Measurements from ENCODE around the gene PIK3CD. TPM values are rescaled to one million over a fixed set of nuclear protein-coding genes. Genes with fewer than 3 reads are reported as not detected.
A peak's percentile ranks its signal among the peaks of the same experiment; 100 is the strongest.

The PIK3CD gene
- 1 to 10 TPM in 7 of 8 experiments, under 1 TPM in 1; 0.80 to 6.8 (median 5.4) TPM for total RNA-seq

GRCh38 chr1:9651565-9652378 lies at the start of gene PIK3CD:
Gene PIK3CD (plus strand): TSS chr1:9651731. CDS start chr1:9710456, 58,725 bp downstream.
- ATAC-seq (replicated peaks in 6 of 8) = peak; percentile 56 to 93 (median 82)
- Histone ChIP-seq H3K4me1 (replicated peaks in 1 of 2) (no peaks in the 10 kb centered on the region), H3K27ac (no peak within 1 kb of the TSS), H3K4me3 (peak within 1 kb of the TSS; percentile 26 to 46 (median 39))
- 0 to 4% (median 2%) methylated on average over 2 to 15 of the region's 94 CpGs; no CpG with 5 or more reads in 6 of the 10 experiments for WGBS, 10 experiments
- in situ Hi-C loops (cut with MboI; ENCODE audit: low pct_unique_long_range_greater_than_20kb in 2 of 9, low sequenced_read_pairs in 9 of 9, unreplicated experiment in 9 of 9) = no loop called here

DNA sequence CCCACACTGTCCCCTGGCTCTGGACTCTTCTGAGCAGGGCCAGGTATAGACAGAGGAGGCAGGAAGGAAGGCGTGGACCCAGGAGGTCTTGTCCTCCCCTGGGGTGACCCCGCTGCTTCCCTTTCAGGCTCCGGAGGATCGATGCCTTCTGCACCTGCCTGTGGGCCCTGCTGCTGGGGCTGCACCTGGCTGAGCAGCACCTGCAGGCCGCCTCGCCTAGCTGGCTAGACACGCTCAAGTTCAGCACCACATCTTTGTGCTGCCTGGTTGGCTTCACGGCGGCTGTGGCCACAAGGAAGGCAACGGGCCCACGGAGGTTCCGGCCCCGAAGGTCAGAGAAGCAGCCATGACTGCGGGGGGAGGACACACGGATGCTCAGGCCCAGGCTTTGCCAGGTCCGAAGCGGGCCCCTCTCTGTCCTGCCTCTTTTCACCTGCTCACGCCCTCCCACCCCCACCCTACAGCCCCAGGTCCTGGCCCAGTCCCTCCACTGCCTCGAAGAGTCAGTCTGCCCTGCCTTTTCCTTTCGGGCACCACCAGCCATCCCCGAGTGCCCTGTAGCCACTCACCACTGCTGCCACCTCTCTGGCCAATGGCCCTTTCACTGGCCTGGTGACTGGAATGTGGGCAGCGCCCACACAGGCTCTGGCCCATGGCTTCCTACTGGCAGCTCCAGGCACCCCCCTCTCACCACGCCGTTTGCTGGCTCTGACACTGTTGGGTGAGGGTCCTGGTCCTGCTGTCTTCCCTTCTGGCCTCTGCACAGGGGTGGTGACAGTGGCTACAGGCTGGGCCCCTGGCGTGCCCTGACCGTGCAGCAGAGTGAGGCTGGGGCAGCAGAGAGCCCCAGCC lies 49.4 kb upstream of the PIK3CD start:
- Histone ChIP-seq H3K4me3 (no peak overlapping the region), H3K27ac (no peak overlapping the region), H3K4me1 (replicated peaks in 1 of 2) (no peaks in the 10 kb centered on the region)
- peak in 3 of 8 experiments; percentile 2 to 10 (median 6) for ATAC-seq (replicated peaks in 6 of 8)
- in situ Hi-C loops (cut with MboI; ENCODE audit: low pct_unique_long_range_greater_than_20kb in 2 of 9, low sequenced_read_pairs in 9 of 9, unreplicated experiment in 9 of 9) = no loop called here
- 60 to 100% (median 96%) methylated on average over 1 to 14 of the region's 26 CpGs; no CpG with 5 or more reads in 6 of the 10 experiments for WGBS, 10 experiments

DNA sequence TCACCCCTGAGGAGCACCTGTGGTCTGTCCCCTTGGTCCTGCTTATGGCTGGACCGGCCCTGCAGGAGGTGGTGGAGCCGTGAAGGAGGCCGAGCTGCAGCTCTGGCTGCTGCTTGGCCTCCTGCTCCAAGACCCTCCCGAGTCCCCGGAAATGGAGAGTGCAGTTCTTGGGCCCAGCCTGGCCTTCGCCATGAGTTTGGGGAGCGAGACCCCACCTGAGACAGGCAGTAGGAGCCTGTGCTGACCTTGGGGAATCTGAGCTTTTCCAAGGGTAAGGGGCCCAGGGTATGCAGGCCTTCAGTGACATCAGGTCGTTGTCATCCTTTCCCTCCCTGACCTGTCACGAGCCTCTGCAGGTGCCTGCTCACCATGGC lies 48.8 kb upstream of the PIK3CD start:
- in situ Hi-C loops (cut with MboI; ENCODE audit: low pct_unique_long_range_greater_than_20kb in 2 of 9, low sequenced_read_pairs in 9 of 9, unreplicated experiment in 9 of 9) = no loop called here
- Histone ChIP-seq H3K4me3 (no peak overlapping the region), H3K27ac (no peak overlapping the region), H3K4me1 (replicated peaks in 1 of 2) (no peaks in the 10 kb centered on the region)
- ATAC-seq (replicated peaks in 6 of 8) = no peak
- WGBS, 10 experiments = 90 to 100% (median 100%) methylated on average over 1 to 8 of the region's 9 CpGs; no CpG with 5 or more reads in 7 of the 10 experiments

DNA sequence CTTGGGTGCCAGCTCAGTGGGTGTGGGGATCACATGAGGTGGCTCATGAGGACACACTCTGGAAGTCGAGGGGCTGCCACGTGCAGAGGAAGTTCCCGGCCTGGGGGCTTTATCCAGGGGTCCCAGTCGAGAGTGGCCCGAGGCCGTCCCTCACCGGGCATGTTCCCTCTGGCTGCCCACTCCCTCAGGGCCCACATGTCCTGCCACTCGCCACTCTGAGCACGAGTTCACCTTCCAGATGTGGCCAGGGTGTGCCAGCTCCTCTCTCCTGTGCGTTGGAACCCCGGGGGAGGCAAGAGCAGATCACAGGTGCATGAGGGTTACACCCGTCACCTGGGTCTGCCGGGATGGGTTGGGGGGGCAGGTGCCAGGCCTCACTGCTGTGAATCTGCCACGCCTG lies 48.2 kb upstream of the PIK3CD start:
- in situ Hi-C loops (cut with MboI; ENCODE audit: low pct_unique_long_range_greater_than_20kb in 2 of 9, low sequenced_read_pairs in 9 of 9, unreplicated experiment in 9 of 9) = no loop called here
- no peak overlapping the region for H3K27ac ChIP-seq

GRCh38 chr1:9603766-9604753 lies 47.5 kb upstream of the PIK3CD start:
- WGBS, 10 experiments = 0 to 100% (median 84%) methylated on average over 2 to 31 of the region's 42 CpGs; no CpG with 5 or more reads in 2 of the 10 experiments
- in situ Hi-C loops (cut with MboI; ENCODE audit: low pct_unique_long_range_greater_than_20kb in 2 of 9, low sequenced_read_pairs in 9 of 9, unreplicated experiment in 9 of 9) = no loop called here
- Histone ChIP-seq H3K4me3 (no peak overlapping the region), H3K27ac (no peak overlapping the region), H3K4me1 (replicated peaks in 1 of 2) (no peaks in the 10 kb centered on the region)
- peak in 2 of 8 experiments; percentile 33 to 99 for ATAC-seq (replicated peaks in 6 of 8)

More for the DNA sequence above, 48.2 kb upstream of the PIK3CD start:
- no peak for ATAC-seq (replicated peaks in 6 of 8)
- WGBS, 10 experiments = 80 to 96% (median 85%) methylated on average over 2 to 10 of the region's 14 CpGs; no CpG with 5 or more reads in 6 of the 10 experiments
- H3K4me1 ChIP-seq (replicated peaks in 1 of 2) = no peaks in the 10 kb centered on the region
- H3K4me3 ChIP-seq = no peak overlapping the region

DNA sequence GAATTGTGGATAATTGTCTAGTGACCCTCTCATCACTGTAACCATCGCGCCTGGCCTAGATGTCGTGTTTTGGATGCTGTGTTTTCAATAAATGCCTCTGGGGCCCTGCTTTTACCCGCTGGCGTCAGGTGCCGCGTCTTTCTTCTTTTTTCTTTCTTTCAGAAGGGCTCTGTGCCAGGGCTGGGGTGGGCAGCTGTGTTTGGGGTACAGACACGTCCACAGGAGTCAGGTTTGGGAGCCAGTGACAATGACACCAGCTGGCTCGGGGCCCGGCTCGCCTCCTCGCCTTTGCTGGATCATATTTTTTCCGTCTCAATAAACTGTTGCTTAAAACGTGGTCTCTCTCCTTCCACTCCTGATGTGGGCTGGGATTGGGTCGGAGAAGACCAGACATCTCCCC lies 46.7 kb upstream of the PIK3CD start:
- in situ Hi-C loops (cut with MboI; ENCODE audit: low pct_unique_long_range_greater_than_20kb in 2 of 9, low sequenced_read_pairs in 9 of 9, unreplicated experiment in 9 of 9) = no loop called here
- Histone ChIP-seq H3K4me1 (replicated peaks in 1 of 2) (no peaks in the 10 kb centered on the region), H3K4me3 (no peak overlapping the region), H3K27ac (no peak overlapping the region)
- 87 to 98% (median 92%) methylated on average over 3 to 12 of the region's 15 CpGs; no CpG with 5 or more reads in 7 of the 10 experiments for WGBS, 10 experiments
- ATAC-seq (replicated peaks in 6 of 8) = no peak

DNA sequence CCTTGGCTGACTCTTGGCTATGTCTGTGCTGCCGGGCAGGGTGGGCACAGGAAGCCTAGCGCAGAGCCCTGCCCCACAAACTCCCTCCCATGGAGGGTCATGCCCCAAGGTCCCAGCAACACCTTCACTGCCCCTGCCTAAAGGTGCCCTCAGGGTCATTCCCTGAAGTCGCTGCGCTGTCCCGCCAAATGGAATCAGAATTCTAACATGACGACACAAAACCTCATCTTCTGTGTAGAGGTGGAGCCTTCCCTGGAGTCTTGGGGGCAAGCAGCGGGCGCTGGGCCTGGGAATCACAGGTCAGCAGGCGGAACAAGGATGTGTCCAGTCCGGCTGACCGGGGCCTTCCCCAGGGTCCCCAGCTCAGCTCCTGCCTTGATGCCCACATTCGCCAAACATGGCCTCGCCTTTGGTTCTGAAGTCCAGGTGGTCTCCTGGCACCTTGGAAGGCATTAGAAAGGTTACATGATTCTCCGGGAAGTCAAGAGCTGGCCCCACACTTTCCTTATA lies 45.5 kb upstream of the PIK3CD start:
- H3K4me3 ChIP-seq = no peak overlapping the region
- H3K27ac ChIP-seq = no peak overlapping the region
- WGBS, 10 experiments = 80 to 100% (median 93%) methylated on average over 1 to 12 of the region's 14 CpGs; no CpG with 5 or more reads in 4 of the 10 experiments
- in situ Hi-C loops (cut with MboI; ENCODE audit: low pct_unique_long_range_greater_than_20kb in 2 of 9, low sequenced_read_pairs in 9 of 9, unreplicated experiment in 9 of 9) = no loop called here
- H3K4me1 ChIP-seq (replicated peaks in 1 of 2) = no peaks in the 10 kb centered on the region
- ATAC-seq (replicated peaks in 6 of 8) = no peak

DNA sequence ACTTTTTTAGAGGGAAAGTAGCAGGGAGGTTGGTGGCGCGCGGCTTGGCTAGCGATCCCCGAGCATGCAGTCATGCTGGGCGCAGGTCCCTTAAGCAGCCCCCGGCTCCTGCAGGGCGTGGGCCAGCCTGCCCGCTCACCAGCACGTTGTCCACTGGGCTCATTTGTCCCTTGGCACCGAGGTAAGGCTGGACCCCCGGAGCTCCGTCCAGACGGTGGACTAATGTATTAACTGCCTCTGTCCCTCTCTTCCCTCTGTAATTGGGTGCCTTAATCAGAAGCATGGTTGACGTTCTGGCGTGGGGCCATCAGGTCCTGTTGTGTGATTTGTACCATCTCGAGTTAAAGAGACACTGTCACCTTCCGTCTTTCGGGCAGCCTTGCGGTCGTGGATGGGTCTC lies 45.1 kb upstream of the PIK3CD start:
- 89 to 100% (median 91%) methylated on average over 2 to 16 of the region's 21 CpGs; no CpG with 5 or more reads in 5 of the 10 experiments for WGBS, 10 experiments
- Histone ChIP-seq H3K27ac (no peak overlapping the region), H3K4me3 (no peak overlapping the region), H3K4me1 (replicated peaks in 1 of 2) (no peaks in the 10 kb centered on the region)
- in situ Hi-C loops (cut with MboI; ENCODE audit: low pct_unique_long_range_greater_than_20kb in 2 of 9, low sequenced_read_pairs in 9 of 9, unreplicated experiment in 9 of 9) = no loop called here
- ATAC-seq (replicated peaks in 6 of 8) = no peak

DNA sequence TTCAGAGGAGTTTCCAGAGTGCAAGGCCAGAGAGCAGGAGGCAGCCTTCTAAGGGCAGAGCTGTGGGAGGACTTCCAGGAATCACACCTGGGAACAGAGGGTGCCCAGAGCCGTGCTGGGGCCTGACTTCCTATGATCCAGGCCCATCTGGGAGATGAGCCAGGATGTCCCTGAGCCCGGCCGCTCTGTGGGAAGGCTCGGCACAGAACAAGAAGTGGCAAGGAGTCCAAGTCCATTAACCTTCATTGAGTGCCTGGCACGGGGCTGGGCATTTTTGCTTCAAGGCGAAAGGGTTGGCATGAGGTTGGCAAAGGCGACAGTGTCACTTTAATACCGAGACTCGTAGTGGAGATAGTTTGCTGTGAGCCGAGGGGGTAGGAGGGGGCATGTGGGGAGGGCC lies 44.6 kb upstream of the PIK3CD start:
- in situ Hi-C loops (cut with MboI; ENCODE audit: low pct_unique_long_range_greater_than_20kb in 2 of 9, low sequenced_read_pairs in 9 of 9, unreplicated experiment in 9 of 9) = no loop called here
- H3K27ac ChIP-seq = no peak overlapping the region
- H3K4me1 ChIP-seq (replicated peaks in 1 of 2) = no peaks in the 10 kb centered on the region
- 79 to 100% (median 97%) methylated on average over 2 to 5 of the region's 10 CpGs; no CpG with 5 or more reads in 7 of the 10 experiments for WGBS, 10 experiments
- H3K4me3 ChIP-seq = no peak overlapping the region
- no peak for ATAC-seq (replicated peaks in 6 of 8)

DNA sequence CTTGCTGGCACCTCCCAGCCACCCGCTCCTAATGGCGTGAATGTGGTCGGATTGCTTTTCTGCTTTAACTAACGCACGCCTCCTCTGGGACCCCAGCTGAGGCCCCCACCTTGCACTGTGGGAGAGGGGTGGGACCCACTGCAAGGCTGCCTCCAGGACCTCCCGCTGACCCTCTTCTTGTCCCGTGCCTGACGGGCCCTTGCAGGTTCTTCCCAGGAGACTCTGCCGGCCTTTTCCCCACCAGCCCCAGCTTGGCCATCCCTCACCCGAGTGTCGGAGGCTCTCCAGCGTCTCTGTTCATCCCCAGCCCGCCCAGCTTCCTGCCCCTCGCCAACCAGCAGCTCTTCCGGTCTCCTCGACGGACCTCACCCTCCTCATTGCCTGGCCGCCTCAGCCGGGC lies 44.2 kb upstream of the PIK3CD start:
- Histone ChIP-seq H3K27ac (no peak overlapping the region), H3K4me3 (no peak overlapping the region), H3K4me1 (replicated peaks in 1 of 2) (no peaks in the 10 kb centered on the region)
- ATAC-seq (replicated peaks in 6 of 8) = no peak
- WGBS, 10 experiments = 83 to 92% (median 86%) methylated on average over 2 to 7 of the region's 19 CpGs; no CpG with 5 or more reads in 7 of the 10 experiments
- in situ Hi-C loops (cut with MboI; ENCODE audit: low pct_unique_long_range_greater_than_20kb in 2 of 9, low sequenced_read_pairs in 9 of 9, unreplicated experiment in 9 of 9) = no loop called here

DNA sequence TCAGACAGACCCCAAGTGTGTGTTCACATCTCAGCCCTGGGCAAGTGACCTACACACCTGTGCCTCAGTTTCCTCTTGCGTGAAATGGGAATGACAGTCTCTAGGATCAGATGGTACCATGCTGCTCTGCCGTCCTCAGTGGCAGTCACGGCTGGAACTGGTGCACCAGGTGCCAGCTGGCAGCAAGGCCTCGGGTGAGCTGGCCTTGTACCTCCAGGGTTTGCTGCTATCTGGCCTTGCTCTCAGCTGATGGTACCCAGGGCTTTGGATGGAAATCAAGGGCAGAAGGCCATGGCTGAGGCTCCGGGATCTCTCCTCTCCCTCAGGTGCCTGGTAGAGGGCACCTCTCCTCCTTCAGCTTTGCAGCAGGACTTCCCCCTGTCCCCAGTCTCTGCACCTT lies 41.5 kb upstream of the PIK3CD start:
- no peaks in the 10 kb centered on the region for H3K4me1 ChIP-seq (replicated peaks in 1 of 2)
- ATAC-seq (replicated peaks in 6 of 8) = no peak
- H3K27ac ChIP-seq = no peak overlapping the region
- in situ Hi-C loops (cut with MboI; ENCODE audit: low pct_unique_long_range_greater_than_20kb in 2 of 9, low sequenced_read_pairs in 9 of 9, unreplicated experiment in 9 of 9) = no loop called here
- 88 to 100% (median 100%) methylated on average over 1 to 4 of the region's 5 CpGs; no CpG with 5 or more reads in 6 of the 10 experiments for WGBS, 10 experiments
- no peak overlapping the region for H3K4me3 ChIP-seq

- in situ Hi-C loops (cut with MboI; ENCODE audit: low pct_unique_long_range_greater_than_20kb in 2 of 9, low sequenced_read_pairs in 9 of 9, unreplicated experiment in 9 of 9) = no loop called here
- no peak for ATAC-seq (replicated peaks in 6 of 8)
- no peaks in the 10 kb centered on the region for H3K4me1 ChIP-seq (replicated peaks in 1 of 2)
- 83 to 100% (median 93%) methylated on average over 1 to 9 of the region's 25 CpGs; no CpG with 5 or more reads in 7 of the 10 experiments for WGBS, 10 experiments
- H3K4me3 ChIP-seq = no peak overlapping the region
- H3K27ac ChIP-seq = no peak overlapping the region
These were observed 41.0 kb upstream of the PIK3CD start for GRCh38 chr1:9610548-9610947.

All from motor neuron (in vitro differentiated cells).